ENCODE data around the gene RETSAT.
"Not testable (repeated sequence)": the region's sequence is repeated elsewhere in the genome, so short reads cannot be mapped to it uniquely, and the experiment has no call there.

RETSAT gene

DNA sequence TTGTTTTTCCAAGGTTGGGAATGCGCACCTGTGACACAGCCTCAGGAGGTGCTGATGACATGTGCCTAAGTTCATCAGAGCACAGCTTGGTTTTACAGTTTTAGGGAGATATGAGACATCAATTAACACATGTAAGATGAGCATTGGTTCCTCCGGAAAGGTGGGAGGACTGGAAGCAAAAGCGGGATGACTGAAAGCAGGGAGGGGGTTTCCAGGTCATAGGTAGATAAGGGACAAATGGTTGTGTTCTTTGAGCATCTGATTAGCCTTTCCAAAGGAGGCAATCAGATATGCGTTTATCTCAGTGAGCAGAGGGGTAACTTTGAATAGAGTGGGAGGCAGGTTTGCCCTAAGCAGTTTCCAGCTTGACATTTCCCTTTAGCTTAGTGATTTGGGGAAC, 29.5 kb upstream of the RETSAT start:
- Histone ChIP-seq H3K4me3 (no peak overlapping the region), H3K27ac (no peak overlapping the region)

DNA sequence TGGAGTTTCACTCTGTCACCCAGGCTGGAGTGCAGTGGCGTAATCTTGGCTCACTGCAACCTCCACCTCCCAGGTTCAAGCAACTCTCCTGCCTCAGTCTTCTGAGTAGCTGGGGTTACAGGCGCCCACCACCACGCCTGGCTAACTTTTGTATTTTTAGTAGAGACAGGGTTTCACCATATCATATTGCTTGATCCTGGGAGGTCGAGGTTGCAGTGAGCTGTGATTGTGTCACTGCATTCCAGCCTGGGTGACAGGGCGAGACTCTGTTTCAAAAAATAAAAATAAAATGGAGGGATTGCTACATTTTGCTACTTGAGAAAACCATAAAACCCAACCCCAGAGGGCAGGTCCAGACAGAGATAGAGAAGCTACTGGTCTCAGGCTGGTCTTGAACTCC, 28.8 kb upstream of the RETSAT start:
- H3K27ac ChIP-seq, H3K4me3 ChIP-seq: not testable (repeated sequence)

GRCh38 chr2:85380048-85380447, 25.7 kb upstream of the RETSAT start:
- Histone ChIP-seq H3K27ac (no peak overlapping the region), H3K4me3 (no peak overlapping the region)

- H3K27ac ChIP-seq, result peak overlapping the region in 2 of 21 experiments; percentile 6 to 14
Measured at GRCh38 chr2:85378257-85378656, 23.9 kb upstream of the RETSAT start.

DNA sequence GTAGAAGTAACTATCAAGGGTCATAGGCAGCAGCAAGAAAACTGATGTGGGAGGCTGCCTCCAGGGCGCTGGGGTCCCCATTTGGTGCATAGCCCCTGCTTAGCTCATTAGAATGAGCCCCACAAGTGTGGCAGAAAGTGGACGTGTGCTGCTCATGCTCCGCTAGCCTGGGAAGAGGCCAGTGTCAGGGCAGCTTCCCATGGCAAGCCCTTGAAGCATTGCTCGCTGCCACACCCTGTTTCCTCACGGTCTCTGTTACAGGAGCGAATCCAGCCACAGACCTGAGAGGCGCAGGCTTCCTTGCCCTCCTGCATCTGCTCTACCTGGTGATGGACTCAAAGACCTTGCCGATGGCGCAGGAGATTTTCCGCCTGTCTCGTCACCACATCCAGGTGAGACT, 22.8 kb upstream of the RETSAT start:
- Histone ChIP-seq H3K4me3 (no peak overlapping the region), H3K27ac (peak overlapping the region in 12 of 21 experiments; percentile 3 to 56 (median 30))

More at GRCh38 chr2:85378257-85378656, 23.9 kb upstream of the RETSAT start:
- no peak overlapping the region for H3K4me3 ChIP-seq

DNA sequence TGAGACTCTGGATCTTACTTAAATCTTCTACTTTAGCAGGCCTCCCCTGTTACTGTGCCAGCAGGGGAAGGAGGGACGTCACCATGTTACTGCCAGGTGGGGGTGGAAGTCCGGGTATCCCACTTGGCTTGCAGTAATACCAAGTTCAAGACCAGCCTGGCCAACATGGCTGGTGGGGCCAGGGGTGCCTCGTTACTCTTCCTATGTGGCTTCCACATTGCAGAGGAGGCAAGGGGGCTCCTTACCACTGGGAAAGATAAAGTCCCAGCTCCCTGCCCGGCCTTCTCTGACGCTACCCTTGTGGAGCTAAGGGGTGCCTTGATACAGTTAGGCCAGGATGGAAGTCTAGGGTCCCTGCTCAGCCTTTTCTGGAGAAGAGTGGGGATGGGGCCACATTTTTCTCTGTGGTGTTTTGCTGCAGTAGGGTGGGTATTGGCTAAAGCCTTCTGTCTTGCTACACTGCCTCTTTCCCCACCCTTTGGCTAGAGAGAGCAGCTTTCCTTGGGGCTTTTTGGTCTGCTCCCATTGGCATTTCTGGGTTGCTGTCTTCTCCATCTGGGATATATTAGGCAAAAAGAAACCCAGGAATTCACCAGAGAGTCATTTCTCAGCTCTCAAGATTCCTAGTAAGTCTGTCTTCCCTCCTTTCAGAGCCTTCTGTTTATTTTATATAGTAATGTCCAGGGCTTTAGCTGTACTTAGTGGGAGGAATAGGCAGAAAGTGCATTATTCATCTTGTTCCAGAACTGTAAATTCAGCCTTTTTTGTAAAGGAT, 22.1 kb upstream of the RETSAT start:
- no peak overlapping the region for H3K4me3 ChIP-seq
- H3K27ac ChIP-seq, result peak overlapping the region in 10 of 21 experiments; percentile 3 to 56 (median 30)

DNA sequence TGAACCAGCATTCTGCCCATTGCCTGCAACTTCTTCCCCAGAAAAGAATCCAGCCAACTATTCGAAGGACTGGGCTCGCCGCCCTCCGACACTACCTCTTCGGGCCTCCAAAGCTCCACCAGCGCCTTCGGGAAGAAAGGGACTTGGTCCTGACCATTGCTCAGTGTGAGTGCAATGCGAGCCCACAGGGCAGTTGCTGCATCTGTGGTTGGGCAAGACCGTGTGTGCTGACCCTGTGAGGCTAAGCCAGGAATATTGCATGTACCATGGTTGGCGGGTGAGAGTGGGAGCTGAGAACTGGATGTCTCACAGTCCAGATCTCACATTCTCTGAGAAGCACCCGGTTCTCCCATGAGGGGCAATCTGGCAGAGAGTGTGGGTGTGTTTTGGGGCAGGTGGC, 16.7 kb upstream of the RETSAT start:
- Histone ChIP-seq H3K4me3 (no peak overlapping the region), H3K27ac (no peak overlapping the region)

GRCh38 chr2:85369500-85369899, 15.2 kb upstream of the RETSAT start:
- H3K4me3 ChIP-seq, result no peak overlapping the region
- no peak overlapping the region for H3K27ac ChIP-seq

- Histone ChIP-seq H3K27ac (no peak overlapping the region), H3K4me3 (no peak overlapping the region)
Measured at GRCh38 chr2:85368921-85369320, 14.6 kb upstream of the RETSAT start.

- Histone ChIP-seq H3K27ac (no peak overlapping the region), H3K4me3 (no peak overlapping the region)
Measured at GRCh38 chr2:85367180-85367579, 12.9 kb upstream of the RETSAT start.

DNA sequence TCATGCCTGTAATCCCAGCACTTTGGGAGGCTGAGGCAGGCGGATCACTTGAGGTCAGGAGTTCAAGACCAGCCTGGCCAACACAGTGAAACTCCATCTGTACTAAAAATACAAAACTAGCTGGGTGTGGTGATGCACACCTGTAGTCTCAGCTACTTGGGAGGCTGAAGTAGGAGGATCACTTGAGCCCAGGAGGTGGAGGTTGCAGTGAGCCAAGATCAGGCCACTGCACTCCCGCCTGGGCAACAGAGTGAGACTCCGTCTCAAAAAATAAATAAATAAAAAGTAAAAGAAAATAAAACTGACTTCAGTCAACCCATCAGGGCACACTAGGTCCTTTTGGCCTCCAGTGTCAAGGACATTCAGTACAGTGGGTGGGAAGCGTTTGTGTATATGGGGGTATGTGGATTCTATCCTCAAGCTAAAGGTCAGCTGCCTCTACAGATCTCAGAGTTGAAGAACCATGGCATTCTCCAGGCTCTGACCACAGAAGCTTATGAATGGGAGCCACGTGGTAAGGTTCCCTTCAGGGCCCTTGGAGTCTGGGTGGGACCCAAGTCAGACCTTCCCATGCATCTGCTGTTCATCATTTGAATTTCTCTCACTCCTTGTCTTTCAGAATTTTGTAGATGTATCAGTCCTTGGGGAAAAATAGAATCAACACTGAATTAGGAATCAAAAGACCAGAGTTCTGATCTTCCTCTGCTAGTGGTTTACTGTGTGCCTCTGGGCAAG, 8.5 kb upstream of the RETSAT start:
- not testable (repeated sequence) for H3K4me3 ChIP-seq, H3K27ac ChIP-seq

DNA sequence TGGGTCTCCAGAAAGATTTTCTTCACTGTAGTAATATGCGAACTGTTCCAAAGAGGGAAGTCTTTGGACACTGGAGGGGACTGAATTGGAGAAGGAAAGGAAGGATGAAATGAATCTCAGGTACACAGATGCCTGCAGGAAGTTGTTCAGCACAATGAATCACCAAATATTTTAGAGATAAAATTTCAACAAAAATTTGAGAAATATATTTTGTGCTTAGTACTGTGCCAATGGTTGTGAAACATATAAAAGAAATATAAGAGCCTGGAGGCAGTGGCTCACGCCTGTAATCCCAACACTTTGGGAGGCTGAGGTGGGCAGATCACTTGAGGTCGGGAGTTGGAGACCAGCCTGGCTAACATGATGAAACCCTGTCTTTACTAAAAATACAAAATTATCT, 3.4 kb upstream of the RETSAT start:
- no peak overlapping the region for H3K27ac ChIP-seq
- no peak overlapping the region for H3K4me3 ChIP-seq

DNA sequence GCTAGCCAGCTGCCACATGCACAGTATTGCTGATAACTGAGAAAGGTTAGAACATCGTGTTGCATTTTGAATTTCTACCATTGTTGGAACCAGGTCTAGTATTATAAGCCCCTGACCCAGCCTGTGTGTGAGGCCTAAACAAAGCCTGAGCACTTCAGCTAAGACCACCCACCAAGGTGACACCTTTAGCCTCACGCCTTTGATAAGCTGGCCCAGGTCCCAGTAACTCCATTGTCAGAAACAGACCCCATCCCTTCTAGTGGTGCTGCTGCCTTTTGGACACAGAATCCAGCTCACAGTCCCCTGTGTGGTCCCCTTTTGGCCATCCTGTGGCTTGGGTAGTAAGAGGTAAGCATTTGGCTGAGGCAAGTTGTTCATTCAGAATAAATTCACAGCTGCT, 1.9 kb upstream of the RETSAT start:
- Histone ChIP-seq H3K4me3 (no peak overlapping the region), H3K27ac (peak overlapping the region in 1 of 21 experiments; percentile 15)

DNA sequence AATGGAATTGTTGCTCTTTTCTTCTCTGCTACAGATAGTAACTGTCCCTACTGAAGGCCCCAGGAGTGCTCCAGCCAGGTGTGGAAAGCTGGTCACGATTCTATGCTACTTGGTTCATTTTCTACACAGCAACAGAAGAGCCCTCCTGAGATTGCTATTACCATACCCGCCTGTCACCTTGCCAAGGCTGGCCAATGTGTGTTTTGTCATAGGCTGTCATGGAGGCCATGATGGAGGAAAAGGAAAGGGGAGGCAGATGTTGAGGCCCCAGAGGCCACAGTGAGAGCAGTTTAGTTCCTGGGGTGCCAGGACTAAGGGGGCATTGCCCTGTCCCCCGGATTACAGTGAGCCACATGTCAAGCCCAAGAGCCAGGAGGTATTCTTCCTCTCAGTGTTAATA, 1.2 kb upstream of the RETSAT start:
- H3K4me3 ChIP-seq, result peak overlapping the region in 6 of 7 experiments; percentile 57 to 79 (median 65)
- peak overlapping the region in 13 of 21 experiments; percentile 25 to 97 (median 93) for H3K27ac ChIP-seq

DNA sequence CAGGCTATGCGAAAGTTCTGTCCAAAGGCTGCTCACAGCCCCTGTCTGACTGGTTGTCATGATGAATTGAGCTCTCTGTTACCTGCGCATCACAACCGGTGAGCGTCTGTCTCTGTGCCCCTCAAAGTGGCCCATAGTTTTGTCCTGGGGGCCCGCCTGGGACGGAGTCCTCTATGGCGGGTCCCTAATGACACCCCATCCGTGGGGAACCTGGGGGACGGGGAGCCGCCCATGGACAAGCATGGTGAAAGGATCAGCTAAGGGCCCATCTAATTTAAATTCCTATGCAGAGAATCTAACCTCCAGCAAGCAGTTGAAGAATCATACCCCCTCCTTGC, 714 bp upstream of the RETSAT start:
- Histone ChIP-seq H3K4me3 (peak overlapping the region; percentile 57 to 79 (median 63)), H3K27ac (peak overlapping the region; percentile 43 to 97 (median 91))

GRCh38 chr2:85353876-85354285, 447 bp downstream of the RETSAT start:
- Histone ChIP-seq H3K27ac (peak overlapping the region in 20 of 21 experiments; percentile 65 to 97 (median 90)), H3K4me3 (peak overlapping the region; percentile 57 to 79 (median 63))

DNA sequence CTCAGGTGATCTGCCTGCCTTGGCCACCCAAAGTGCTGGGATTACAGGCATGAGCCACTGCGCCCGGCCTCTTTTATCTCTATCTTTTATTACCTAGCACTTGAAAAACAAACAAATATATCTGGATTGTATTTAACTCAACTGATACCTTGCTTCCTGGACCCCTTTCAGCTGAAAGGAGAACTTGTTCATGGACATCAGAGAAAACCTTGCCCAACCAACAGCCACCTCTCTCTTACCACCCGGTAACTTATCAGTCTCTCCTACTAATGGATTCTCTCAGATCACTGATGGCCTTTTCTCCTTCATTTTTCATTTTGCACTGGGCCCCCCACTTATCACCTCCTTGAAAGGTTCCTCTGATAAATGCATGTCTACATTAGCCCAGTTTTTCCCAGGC, 6.7 kb downstream of the RETSAT start:
- Histone ChIP-seq H3K4me3 (no peak overlapping the region), H3K27ac (no peak overlapping the region)

DNA sequence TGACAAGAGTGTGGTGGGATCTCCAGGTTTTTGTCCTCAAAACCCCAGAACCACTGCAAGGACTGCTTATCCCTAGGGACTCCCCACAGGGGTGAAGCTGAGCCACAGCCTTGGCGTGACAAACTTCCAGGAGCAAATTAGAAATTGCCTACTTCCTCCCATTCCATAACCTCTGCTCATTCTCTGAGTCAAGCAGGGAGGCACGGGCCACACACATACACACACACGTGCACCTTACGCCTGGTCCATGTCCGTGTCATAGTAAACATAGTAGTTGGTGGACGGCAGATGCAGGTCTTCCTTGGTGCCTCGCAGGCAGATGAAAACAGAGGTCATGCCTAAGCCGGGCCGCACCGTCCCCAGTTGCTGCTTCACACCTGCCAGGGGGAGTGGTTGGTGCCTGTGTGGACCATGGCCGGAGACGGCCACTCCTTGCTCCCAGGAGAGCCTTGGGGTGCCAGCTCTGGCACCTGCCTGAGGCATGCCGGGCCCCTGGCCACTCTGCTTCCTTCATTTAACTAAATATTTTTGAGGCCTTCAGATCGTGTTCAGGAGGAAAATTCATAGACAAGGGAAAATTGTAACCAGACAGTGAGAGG, 9.9 kb downstream of the RETSAT start:
- H3K27ac ChIP-seq, result no peak overlapping the region
- no peak overlapping the region for H3K4me3 ChIP-seq

DNA sequence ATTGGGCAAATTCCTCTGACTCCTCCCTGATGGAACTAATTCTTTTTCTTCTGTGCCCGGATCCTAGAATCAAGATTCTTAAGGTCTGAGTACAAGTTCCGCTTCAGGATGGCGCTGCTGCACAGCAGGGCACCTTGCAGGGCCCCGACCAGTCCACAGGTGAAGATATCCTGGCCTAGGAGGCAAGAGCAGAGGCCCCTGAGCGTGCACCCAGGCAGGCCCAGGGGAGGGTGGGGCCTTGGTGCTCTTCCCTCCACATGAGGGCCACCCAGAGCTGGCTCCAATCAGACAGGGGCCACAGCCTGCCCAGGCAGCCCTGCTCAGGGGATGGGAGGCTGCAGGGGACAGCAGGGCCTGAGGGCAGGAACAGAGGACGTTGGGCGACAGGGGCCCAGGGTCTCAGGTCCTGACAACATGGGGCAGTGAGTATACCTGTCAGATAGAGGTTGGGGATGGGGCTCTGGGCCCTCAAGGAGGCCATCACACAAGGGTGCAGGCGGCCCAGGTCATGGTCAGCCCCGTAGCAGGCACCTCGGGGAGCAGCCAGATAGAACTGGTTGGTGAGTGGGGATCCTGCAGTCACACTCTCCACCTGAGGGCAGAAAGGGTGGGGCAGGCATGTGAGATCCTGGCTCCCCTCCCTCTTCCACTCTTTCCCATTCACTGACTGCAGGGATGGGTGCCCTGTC, 11.0 kb downstream of the RETSAT start:
- H3K27ac ChIP-seq, H3K4me3 ChIP-seq: not testable (repeated sequence)

- Histone ChIP-seq H3K27ac (no peak overlapping the region), H3K4me3 (no peak overlapping the region)
Measured at GRCh38 chr2:85342156-85342555, 12.2 kb downstream of the RETSAT start.

Data from skin epidermis (tissue), 12 donors.